ENCODE data around the gene SH3PXD2B.
"Not testable (repeated sequence)": the region's sequence is repeated elsewhere in the genome, so short reads cannot be mapped to it uniquely, and the experiment has no call there.

Gene SH3PXD2B

GRCh38 chr5:172325452-172325851 is 128.9 kb downstream of the SH3PXD2B start:
- FAIRE-seq, result no peak

- no peak for FAIRE-seq
These were observed 132.0 kb downstream of the SH3PXD2B start for GRCh38 chr5:172322028-172322965.

- FAIRE-seq, result no peak
These were observed 132.7 kb downstream of the SH3PXD2B start for GRCh38 chr5:172321593-172321992.

GRCh38 chr5:172319708-172320441 is 134.4 kb downstream of the SH3PXD2B start:
- no peak for FAIRE-seq

GRCh38 chr5:172315587-172316493 is 138.5 kb downstream of the SH3PXD2B start:
- no peak for FAIRE-seq

GRCh38 chr5:172313915-172314314 is 140.4 kb downstream of the SH3PXD2B start:
- FAIRE-seq, result no peak

GRCh38 chr5:172312286-172312685 is 142.0 kb downstream of the SH3PXD2B start:
- FAIRE-seq, result no peak

GRCh38 chr5:172311605-172312004 is 142.7 kb downstream of the SH3PXD2B start:
- no peak for FAIRE-seq

- FAIRE-seq, result no peak
These were observed 143.3 kb downstream of the SH3PXD2B start for GRCh38 chr5:172311026-172311425.

GRCh38 chr5:172305380-172305779 is 148.9 kb downstream of the SH3PXD2B start:
- no peak for FAIRE-seq

GRCh38 chr5:172303572-172304335 is 150.6 kb downstream of the SH3PXD2B start:
- no peak for FAIRE-seq

GRCh38 chr5:172303162-172303561 is 151.2 kb downstream of the SH3PXD2B start:
- FAIRE-seq, result no peak

- no peak for FAIRE-seq
These were observed 152.1 kb downstream of the SH3PXD2B start for GRCh38 chr5:172302047-172302710.

- FAIRE-seq, result no peak
These were observed 154.3 kb downstream of the SH3PXD2B start for GRCh38 chr5:172299916-172300439.

- no peak for FAIRE-seq
These were observed 159.5 kb downstream of the SH3PXD2B start for GRCh38 chr5:172294831-172295230.

- no peak for FAIRE-seq
These were observed 160.5 kb downstream of the SH3PXD2B start for GRCh38 chr5:172293745-172294342.

- FAIRE-seq, result no peak
These were observed 161.1 kb downstream of the SH3PXD2B start for GRCh38 chr5:172293054-172293744.

GRCh38 chr5:172291837-172292236 is 162.5 kb downstream of the SH3PXD2B start:
- not testable (repeated sequence) for FAIRE-seq

- FAIRE-seq, result no peak
These were observed 165.9 kb downstream of the SH3PXD2B start for GRCh38 chr5:172288465-172288864.

GRCh38 chr5:172287140-172287539 is 167.2 kb downstream of the SH3PXD2B start:
- FAIRE-seq, result not testable (repeated sequence)

Data from A204.1 (cell line).